Endothelial cell of umbilical vein (primary cell): ENCODE results near the gene OAS2.

Experiments used
- EZH2 ChIP-seq: IDR thresholded peaks from 2 replicates; pipeline ENCODE4 v1.6.1; 2012; ENCODE audit warnings: borderline replicate concordance, low read depth, mild to moderate bottlenecking, moderate library complexity, low read length, inconsistent platforms; ENCODE audit not compliant: severe bottlenecking
- FOS ChIP-seq: IDR thresholded peaks from 2 replicates; pipeline ENCODE4 v1.6.1; 2011; ENCODE audit warnings: mild to moderate bottlenecking, low read length, moderate library complexity, borderline replicate concordance; ENCODE audit not compliant: insufficient read depth
- GATA2 ChIP-seq: IDR thresholded peaks from 2 replicates; pipeline ENCODE4 v1.7.0; 2011; ENCODE audit warnings: low read depth, mild to moderate bottlenecking, moderate library complexity, mixed read lengths, low read length; ENCODE audit not compliant: insufficient read length, insufficient read depth
- JUN ChIP-seq: IDR thresholded peaks from 2 replicates; pipeline ENCODE4 v1.6.1; 2011; ENCODE audit warnings: borderline replicate concordance, low read depth; ENCODE audit not compliant: insufficient read length, insufficient read depth
- MYC ChIP-seq: IDR thresholded peaks from one replicate; pipeline ENCODE4 v1.6.1; 2011; ENCODE audit warnings: mild to moderate bottlenecking, low read depth, low read length
- POLR2A ChIP-seq: IDR thresholded peaks from 2 replicates; pipeline ENCODE4 v1.6.1; 2012; ENCODE audit warnings: low read depth, mild to moderate bottlenecking, control low read depth, low read length
- POLR2AphosphoS5 ChIP-seq: IDR thresholded peaks from 2 replicates; pipeline ENCODE4 v1.6.1; 2012; ENCODE audit warnings: low read depth, mild to moderate bottlenecking, control low read depth, low read length, moderate library complexity; ENCODE audit not compliant: insufficient read depth
- TF ChIP-seq, protein P1 (sequence below), 2 donors: IDR thresholded peaks; 1 replicate in 1 of 2; 2 replicates in 1 of 2; pipeline ENCODE4 v1.5.1; 2011; ENCODE audit warnings: low read length in 2 of 2, mild to moderate bottlenecking in 2 of 2, moderate library complexity in 2 of 2, control low read depth in 1 of 2, inconsistent platforms in 1 of 2, low read depth in 1 of 2; ENCODE audit not compliant: insufficient read depth in 1 of 2; ENCODE audit errors: extremely low read depth in 1 of 2
- TF ChIP-seq, protein P2 (sequence below): IDR thresholded peaks from 2 replicates; pipeline ENCODE4 v1.6.1; 2011; ENCODE audit not compliant: insufficient read depth, insufficient read length

DNA sequence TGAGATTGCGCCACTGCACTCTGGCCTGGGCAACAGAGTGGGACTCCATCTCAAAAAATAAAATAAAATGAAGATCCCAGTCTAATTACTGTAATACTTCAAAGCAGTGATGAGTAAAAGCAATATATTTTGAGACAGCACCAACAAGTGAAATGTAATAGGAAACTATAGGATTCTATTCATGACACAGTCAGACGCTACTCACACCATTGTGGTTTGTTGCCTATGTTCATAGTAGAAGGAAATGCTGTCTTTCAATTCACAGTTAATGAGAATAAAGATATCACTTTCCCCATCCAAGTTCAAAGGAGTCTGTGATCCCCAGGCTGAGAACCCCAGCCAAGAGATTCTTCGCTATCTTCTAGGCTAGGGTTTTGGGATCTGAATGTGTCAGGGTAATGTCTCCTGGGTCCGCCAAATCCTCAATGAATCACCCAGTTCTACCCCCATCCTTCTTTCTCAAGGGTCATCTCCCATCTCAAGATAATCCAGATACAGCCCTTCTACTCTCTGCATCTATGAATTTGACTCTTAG is 61.7 kb downstream of the OAS2 start:
- TF ChIP-seq, protein P1, sequence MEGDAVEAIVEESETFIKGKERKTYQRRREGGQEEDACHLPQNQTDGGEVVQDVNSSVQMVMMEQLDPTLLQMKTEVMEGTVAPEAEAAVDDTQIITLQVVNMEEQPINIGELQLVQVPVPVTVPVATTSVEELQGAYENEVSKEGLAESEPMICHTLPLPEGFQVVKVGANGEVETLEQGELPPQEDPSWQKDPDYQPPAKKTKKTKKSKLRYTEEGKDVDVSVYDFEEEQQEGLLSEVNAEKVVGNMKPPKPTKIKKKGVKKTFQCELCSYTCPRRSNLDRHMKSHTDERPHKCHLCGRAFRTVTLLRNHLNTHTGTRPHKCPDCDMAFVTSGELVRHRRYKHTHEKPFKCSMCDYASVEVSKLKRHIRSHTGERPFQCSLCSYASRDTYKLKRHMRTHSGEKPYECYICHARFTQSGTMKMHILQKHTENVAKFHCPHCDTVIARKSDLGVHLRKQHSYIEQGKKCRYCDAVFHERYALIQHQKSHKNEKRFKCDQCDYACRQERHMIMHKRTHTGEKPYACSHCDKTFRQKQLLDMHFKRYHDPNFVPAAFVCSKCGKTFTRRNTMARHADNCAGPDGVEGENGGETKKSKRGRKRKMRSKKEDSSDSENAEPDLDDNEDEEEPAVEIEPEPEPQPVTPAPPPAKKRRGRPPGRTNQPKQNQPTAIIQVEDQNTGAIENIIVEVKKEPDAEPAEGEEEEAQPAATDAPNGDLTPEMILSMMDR (IDR thresholded peaks at IDR 0.05; ENCODE audit: extremely low read depth in 1 of 2, insufficient read depth in 1 of 2, low read depth in 1 of 2, low read length in 2 of 2) = no peak
- no peak for TF ChIP-seq EZH2
- peak; percentile 2 for TF ChIP-seq POLR2A
- no peak for TF ChIP-seq POLR2AphosphoS5
- TF ChIP-seq GATA2 = no peak
- TF ChIP-seq MYC = no peak
- TF ChIP-seq, protein P2, sequence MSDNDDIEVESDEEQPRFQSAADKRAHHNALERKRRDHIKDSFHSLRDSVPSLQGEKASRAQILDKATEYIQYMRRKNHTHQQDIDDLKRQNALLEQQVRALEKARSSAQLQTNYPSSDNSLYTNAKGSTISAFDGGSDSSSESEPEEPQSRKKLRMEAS = no peak
- TF ChIP-seq FOS = no peak
- TF ChIP-seq JUN = no peak
